GM10266 (cell line): ENCODE results near the gene COQ8A.

ENCODE experiments used
- DNase-seq: peaks from one replicate; pipeline ENCODE4 v3.0.0; 2012; ENCODE audit errors: extremely low spot score
- TF ChIP-seq, protein P1 (sequence below): IDR thresholded peaks from 2 replicates; pipeline ENCODE4 v1.5.1; 2012; ENCODE audit warnings: mild to moderate bottlenecking, low read depth; ENCODE audit not compliant: control insufficient read depth, insufficient read depth; ENCODE audit errors: missing control alignments

COQ8A gene

DNA sequence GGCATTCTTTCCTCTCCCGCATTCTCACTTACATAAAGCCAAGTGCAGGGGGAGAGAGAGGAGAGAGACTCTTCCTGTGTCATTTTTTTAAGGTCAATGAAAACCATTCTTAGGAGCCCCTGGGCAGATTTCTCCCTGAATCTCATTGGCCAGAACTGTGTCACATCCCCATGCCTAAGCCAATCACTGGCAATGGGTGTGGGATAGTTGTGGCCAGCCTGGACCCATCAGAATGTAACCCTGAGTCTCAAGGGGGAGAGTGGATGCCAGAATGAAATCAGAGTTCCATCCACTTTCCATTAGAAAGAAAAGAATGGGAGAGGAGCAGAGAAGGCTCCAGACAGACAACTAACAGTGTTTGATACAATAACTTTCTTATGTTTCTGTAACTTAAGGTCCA is 31.2 kb upstream of the COQ8A start:
- TF ChIP-seq, protein P1, sequence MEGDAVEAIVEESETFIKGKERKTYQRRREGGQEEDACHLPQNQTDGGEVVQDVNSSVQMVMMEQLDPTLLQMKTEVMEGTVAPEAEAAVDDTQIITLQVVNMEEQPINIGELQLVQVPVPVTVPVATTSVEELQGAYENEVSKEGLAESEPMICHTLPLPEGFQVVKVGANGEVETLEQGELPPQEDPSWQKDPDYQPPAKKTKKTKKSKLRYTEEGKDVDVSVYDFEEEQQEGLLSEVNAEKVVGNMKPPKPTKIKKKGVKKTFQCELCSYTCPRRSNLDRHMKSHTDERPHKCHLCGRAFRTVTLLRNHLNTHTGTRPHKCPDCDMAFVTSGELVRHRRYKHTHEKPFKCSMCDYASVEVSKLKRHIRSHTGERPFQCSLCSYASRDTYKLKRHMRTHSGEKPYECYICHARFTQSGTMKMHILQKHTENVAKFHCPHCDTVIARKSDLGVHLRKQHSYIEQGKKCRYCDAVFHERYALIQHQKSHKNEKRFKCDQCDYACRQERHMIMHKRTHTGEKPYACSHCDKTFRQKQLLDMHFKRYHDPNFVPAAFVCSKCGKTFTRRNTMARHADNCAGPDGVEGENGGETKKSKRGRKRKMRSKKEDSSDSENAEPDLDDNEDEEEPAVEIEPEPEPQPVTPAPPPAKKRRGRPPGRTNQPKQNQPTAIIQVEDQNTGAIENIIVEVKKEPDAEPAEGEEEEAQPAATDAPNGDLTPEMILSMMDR = no peak
- DNase-seq = no peak

- TF ChIP-seq, protein P1 = peak; percentile 90
- peak; percentile 75 for DNase-seq
Observed at GRCh38 chr1:226912587-226913176, 27.4 kb upstream of the COQ8A start.

DNA sequence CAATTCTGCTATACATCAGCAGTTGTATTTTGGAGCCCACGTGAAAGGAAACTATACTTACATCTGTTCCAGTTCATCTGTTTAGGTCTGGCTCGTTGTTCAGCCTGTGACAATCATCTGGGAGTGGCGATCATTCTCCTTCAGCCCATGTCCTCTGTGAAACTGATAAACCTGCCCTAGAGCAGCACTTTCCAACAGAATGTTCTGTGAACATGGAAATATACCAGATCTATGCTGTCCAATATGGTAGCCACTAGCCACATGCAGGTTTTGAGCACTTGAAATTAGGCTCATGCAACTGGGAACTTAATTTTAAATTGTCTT is 24.5 kb upstream of the COQ8A start:
- TF ChIP-seq, protein P1 = no peak
- no peak for DNase-seq

DNA sequence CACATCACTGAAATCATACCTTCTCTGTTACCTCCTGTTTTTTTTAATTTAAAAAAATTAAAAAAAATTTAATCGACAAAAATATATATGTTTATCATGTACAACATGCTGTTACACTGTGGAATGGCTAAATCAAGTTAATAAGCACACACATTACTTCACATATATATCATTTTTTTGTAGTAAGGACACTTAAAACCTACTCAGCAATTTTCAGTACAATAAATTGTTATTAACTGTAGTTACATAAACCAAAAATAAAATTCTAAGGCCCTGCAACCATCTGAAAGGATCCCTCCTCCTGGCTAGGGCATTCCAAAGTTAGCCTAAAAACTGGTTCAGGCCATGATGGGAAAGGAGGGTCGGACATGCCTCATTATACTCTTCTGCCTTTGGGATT is 23.6 kb upstream of the COQ8A start:
- TF ChIP-seq, protein P1 = no peak
- no peak for DNase-seq

DNA sequence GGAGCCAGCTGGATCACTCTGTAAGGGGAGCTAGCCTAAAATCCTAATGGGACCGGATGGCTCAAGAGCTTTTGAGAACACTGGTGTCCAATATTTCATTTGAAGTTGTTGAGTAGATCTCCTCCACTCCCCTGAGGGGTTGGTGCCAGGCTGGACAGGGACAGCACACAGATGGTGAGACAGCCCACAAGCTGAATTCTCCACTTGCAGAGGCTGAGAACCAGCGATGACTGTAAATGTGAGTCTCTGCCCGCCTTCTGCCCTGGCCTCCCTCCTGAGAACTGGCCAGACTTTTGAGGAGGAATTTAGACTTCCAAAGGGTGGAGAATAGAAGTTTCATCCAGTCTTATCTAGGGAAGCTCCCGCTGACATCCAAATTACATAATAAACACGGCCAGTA is 20.5 kb upstream of the COQ8A start:
- DNase-seq = no peak

DNA sequence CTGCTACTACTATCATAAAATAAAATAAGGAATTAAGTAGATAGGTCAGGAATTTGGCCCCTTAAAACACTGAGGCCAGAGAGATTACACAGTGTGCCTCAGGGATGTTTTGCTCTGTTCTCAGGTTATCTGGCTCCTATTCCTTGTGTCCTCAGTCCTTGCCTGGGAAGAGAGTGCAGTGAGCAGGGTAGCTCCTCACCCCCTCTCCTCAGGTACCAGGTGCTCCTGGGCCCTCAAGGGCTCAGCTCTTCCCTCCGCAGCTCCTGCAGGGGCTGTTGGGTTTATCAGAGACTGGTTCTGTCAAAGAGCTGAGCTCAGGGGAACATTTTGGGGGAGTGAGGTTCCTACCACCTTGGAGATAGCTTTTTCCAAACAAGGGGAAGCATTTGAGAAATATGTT is 20.1 kb upstream of the COQ8A start:
- TF ChIP-seq, protein P1 = no peak
- no peak for DNase-seq

More for the DNA sequence above, 20.5 kb upstream of the COQ8A start:
- TF ChIP-seq, protein P1 = no peak

- TF ChIP-seq, protein P1 = no peak
- no peak for DNase-seq
Observed at GRCh38 chr1:226920446-226920894, 19.6 kb upstream of the COQ8A start.
